ENCODE results near the gene CHMP2A.
"Not testable (repeated sequence)": the region's sequence is repeated elsewhere in the genome, so short reads cannot be mapped to it uniquely, and the experiment has no call there.

CHMP2A gene

DNA sequence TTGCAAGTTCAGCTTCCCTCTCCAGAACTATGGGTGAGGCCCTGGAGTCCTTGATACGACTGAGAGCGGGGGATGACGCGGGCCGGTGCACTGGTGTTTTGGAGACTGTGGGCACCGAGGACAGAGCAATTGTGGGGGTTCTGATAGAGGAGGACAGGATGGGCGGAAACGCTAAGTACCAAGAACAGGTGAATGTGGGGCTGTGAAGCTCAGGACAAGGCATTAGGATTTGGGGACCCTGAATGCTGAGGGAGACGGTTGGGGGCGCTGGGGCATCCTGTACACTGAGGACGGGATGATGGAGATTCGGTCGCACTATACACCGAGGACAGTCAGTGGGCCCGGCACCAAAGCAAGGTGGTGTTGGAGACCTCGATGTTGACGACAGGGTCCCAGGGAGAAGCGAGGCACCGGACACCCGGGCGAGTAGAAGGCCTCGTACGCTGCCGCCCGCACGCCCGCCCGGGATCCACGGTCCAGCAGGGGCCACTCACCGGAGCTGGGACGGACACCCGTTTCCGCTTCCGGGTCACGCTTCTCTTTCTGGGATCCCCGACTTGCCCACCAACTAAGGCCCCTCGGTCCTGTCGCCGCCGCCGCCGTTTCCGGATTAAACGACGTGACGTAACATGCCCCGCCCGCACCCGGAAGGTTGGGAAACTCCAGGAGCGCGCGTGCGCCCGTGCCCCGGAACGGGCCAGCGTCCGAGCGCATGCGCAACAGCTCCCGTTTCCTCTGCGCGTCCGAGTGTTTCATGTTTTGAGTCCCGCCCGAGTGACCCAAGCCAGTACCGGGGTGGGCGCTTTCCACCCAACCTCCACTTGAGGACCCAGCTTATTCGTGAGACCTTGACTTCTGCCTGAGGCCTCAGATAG, at the start of gene CHMP2A:
TSS of gene CHMP2A (minus strand) at position 612 of the 875 bp plus-strand sequence. CDS start 893 bp downstream, outside the sequence.
- DNase-seq, result no peak

GRCh38 chr19:58586133-58586765, 31.3 kb upstream of the CHMP2A start:
- DNase-seq, result no peak

DNA sequence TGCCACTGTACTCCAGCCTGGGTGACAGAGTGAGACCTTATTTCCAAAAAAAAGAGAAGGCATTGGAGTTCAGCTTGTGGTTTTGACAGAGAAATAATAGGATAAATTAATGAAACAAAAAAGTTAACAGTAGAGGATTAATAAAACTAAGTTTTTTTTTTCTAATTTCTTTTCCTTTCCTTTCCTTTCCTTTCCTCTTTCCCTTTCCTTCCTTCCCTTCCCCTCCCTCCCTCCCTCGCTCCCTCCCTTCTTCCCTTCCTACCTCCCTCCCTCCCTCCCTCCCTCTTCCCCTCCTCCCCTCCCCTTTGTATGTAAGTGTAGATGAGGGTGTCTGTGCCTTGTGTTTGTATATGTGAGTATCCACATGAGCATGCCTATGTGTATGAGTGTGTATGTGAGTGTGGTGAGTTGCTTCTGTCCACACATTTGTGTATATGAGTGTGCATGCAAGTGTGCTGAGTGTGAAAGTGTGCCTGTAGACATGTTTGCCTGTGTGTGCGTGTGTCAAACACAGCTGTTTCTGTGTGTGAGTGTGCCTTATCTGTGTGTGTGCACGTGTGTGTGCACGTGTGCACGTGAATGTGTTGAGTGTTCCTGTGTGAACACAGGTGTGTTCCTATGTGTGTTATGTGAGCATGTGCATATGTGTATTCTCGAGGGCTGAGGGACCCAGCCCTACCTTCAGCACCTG, 30.7 kb upstream of the CHMP2A start:
- DNase-seq, result no peak

- no peak for DNase-seq
Observed at GRCh38 chr19:58584498-58585441, 29.9 kb upstream of the CHMP2A start.

DNA sequence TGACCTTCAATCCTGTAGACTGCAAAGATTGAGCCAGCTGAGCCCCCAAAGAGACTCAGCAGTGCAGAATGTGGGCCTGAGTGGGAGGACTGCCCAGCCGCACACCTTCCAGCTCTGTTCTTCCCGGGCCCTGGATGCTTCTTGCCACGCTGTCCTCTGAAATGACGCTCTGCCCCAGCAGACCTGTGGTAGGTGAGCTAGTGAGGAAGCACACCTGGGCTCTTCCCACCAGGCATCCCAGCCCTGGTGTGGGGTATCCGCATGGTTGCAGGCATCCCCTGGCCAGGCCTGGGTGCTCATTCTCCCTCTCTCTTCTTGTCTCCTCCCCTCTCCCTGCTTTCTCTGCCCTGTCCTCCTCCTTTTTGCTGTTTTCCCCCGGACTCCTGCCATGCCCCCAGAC, 28.1 kb upstream of the CHMP2A start:
- no peak for DNase-seq

DNA sequence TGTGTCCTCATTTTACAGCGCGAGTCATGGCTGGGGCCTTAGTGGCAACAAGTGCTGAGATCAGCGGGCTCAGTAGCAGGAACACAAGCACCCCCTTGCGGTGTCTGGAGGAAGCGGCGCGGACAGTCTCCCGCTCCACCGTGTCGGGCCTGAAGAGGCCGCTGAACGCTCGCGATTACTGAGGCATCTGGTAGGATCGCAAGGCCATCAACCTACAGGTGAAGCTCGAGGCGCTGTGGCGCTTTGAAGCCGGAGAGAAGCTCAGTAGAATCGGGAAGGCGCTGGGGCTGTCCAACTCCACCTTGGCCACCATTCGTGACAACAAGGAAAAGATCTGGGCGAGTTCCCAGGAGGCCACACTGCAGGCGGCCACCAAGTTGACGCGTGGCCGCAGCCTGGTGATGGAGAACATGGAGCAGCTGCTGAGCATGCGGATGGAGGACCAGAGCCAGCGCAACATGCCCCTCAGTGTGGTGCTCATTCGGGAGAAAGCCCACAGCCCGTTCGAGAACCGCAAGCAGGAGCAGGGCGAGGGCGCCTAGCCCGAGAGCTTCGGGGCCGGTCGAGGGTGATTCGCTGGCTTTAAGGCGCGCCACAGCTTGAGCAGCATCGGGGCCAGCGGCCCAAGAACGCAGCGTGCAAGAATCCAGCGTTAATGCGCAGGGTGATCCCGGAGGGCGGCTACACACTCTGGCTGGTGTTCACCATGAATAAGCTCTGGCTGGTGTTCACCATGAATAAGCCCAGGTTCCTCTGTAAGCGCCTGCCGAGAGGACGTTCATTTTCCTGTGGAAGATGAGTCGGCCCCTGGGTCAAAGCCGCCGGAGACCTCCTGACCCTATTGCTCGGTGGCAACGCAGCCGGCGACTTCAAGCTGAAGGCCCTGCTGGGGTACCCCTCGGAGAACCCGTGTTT, 26.6 kb upstream of the CHMP2A start:
- no peak for DNase-seq

DNA sequence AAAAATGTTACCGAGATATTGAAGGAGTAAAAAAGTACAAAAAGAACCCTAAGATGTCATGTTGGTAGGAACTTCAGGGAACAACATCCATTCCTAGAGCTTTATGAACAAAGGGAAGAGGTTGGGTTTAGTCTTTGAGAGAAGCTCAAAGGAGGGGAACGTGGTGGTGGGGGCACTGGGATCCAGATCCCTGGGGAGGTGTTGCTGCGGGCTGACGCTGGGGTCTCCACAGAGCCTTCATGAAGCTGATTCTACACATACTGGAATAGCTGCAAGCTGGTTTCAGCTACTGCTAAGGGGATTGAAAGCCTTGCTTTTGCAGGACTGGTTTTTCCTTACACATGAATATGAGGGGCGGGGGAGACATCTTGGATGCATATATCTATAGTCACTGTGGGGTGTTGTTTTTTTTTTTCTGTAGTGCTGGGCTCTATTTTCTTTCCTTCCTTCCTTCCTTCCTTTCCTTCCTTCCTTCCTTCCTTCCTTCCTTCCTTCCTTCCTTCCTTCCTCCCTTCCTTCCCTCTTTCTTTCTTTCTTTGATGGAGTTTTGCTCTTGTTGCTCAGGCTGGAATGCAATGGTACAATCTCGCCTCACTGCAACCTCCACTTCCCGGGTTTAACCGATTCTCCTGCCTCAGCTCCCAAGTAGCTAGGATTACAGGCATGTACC, 24.7 kb upstream of the CHMP2A start:
- no peak for DNase-seq

DNA sequence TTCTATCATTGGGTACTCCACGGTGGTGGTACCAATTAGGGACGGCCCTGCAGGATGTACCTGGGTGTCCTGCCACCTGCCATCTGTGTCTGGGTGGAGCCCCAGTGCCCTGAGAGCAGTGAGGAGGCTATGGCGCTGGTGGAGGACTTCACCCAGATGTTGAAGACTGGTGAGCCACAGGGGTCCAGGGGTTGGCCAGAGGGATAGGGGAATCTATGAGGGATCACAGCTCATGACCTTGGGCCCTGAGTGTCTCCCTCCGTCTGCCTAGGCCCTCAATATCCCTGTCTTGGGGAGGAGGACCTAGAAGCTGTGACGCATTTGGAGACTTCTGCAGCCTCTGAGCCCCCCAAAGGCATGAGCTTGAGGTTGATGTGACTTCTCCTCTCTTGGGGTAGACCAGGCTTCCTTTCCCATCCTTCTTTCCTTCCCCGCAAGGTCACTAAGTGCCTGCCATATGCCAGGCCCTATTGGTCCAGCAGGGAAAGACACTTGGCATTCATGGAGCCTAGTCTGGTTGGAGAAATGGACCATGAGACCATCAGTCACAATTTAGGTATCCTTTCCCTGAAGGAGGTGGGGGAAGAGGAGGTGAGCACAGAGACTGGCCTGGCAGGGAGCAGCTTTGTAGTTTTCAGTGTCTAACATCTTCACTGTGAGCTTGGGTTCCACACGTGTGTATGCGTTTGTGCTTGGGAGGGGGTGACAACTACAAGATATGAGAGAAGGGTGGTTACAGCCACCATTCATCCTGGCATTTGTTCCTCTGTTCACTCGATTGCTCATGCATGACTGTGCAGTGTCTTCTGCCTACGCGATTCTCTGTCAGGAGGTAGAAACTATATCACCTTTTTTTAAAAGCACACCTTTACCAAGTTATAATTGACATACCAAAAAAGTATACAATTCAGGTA, 23.4 kb upstream of the CHMP2A start:
- DNase-seq, result no peak

- DNase-seq, result not testable (repeated sequence)
Observed at GRCh38 chr19:58577581-58577980, 22.7 kb upstream of the CHMP2A start.

- no peak for DNase-seq
Observed at GRCh38 chr19:58575183-58576041, 20.5 kb upstream of the CHMP2A start.

- no peak for DNase-seq
Observed at GRCh38 chr19:58573658-58574164, 18.8 kb upstream of the CHMP2A start.

- no peak for DNase-seq
Observed at GRCh38 chr19:58572818-58573657, 18.1 kb upstream of the CHMP2A start, which contains the start of gene MZF1. TSS of gene MZF1 (minus strand) at chr19:58573335. CDS start at chr19:58571389, 1,946 bp downstream.

DNA sequence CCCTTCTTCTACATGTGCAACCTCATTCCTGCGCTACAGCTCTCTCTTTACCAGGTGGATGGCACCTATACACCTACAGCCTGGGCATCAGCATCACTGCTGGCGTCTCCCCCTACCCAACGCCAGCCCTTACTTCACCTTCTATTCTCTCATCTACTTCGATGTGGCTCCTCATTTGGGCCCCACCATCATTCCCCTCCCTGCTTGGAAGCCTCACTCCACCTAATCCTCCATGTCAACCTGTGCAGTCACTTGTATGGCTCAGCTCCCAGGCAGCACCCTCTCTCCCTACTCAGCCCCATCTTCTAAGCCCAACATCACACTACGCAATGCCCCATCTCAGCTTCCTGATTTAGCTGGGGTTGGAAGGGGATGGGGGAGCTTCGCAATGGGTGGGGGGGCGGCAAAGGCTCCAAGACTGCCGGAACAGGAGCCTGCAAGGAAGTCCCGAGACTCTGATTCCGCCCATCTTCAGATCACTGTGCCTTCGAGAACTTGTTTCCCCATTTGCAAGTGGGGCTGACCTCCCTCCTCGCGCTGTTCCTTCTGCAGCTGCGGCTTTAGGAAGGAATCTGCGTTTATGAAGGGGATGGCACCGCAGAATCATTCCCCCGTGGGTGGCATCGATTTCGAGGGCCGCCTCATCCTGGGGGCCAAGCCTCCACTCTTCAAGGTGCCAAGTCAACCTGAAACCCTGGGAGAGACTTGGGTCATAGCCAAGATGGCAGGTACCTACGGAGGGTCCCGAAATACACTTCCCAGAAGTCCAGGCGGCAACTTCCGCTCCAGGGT, 17.3 kb upstream of the CHMP2A start:
- no peak for DNase-seq

- no peak for DNase-seq
Observed at GRCh38 chr19:58571575-58571947, 16.7 kb upstream of the CHMP2A start.

GRCh38 chr19:58570770-58571574, 16.1 kb upstream of the CHMP2A start:
- no peak for DNase-seq

Data from NCI-H2029 treated with DMSO at 0.1 percent for 48 hours (cell line).